Rectal smooth muscle tissue (tissue), 1 donor: ENCODE data around the gene ZFP57.
"Not testable (repeated sequence)": the region's sequence is repeated elsewhere in the genome, so short reads cannot be mapped to it uniquely, and the experiment has no call there.

Source experiments
- H3K27ac ChIP-seq: one replicate; pipeline ENCODE4 v1.7.0; 2013; ENCODE audit warnings: low read depth, low read length, inconsistent platforms
- H3K27me3 ChIP-seq: one replicate; pipeline ENCODE4 v1.7.0; 2013; ENCODE audit warnings: low read length; ENCODE audit not compliant: control insufficient read depth, insufficient read depth
- H3K36me3 ChIP-seq: one replicate; pipeline ENCODE4 v1.7.0; 2013; ENCODE audit warnings: low read length; ENCODE audit not compliant: control insufficient read depth, insufficient read depth
- H3K4me1 ChIP-seq: one replicate; pipeline ENCODE4 v1.7.0; 2013; ENCODE audit warnings: low read length; ENCODE audit not compliant: control insufficient read depth, insufficient read depth
- H3K4me3 ChIP-seq: one replicate; pipeline ENCODE4 v1.7.0; 2013; ENCODE audit warnings: low read length
- H3K9ac ChIP-seq: one replicate; pipeline ENCODE4 v1.7.0; 2013; ENCODE audit warnings: low read length

The ZFP57 gene

DNA sequence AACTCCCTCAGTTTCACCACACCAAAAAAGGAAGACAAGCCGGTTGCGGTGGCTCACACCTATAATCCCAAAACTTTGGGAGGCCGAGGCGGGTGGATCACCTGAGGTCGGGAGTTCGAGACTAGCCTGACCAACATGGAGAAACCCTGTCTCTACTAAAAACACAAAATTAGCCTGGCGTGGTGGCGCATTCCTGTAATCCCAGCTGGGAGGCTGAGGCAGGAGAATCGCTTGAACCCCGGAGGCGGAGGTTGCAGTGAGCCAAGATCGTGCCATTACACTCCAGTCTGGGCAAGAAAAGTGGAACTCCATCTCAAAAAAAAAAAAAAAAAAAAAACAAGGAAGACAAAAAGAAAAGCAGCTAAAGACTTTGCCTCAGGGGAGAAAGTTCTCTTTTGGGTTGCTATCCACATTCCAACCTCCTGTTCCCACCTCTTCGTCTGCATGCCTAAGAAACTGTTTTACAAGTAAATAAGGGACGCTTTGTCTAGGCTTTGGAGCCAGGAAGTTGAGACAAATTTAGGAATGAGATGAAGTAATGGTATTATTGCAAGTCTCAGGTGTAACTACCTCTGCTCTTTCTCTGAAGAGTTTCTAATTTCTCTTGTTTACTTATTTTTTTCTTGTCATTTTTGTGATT, 19.3 kb downstream of the ZFP57 start:
- not testable (repeated sequence) for H3K36me3 ChIP-seq, H3K27ac ChIP-seq, H3K9ac ChIP-seq, H3K4me3 ChIP-seq, H3K27me3 ChIP-seq, H3K4me1 ChIP-seq

GRCh38 chr6:29661071-29661470, 19.9 kb downstream of the ZFP57 start:
- Histone ChIP-seq H3K36me3 (no peaks in the 10 kb centered on the region), H3K4me3 (no peak overlapping the region), H3K27me3 (no peaks in the 10 kb centered on the region), H3K4me1 (no peaks in the 10 kb centered on the region), H3K9ac (no peak overlapping the region), H3K27ac (no peak overlapping the region)

- Histone ChIP-seq H3K9ac (no peak within 1 kb of the TSS), H3K27ac (no peak within 1 kb of the TSS), H3K4me1 (no peaks in the 10 kb centered on the region), H3K27me3 (no peaks in the 10 kb centered on the region), H3K36me3 (no peaks in the 10 kb centered on the region), H3K4me3 (no peak within 1 kb of the TSS)
Measured at GRCh38 chr6:29656798-29657197, 24.2 kb downstream of the ZFP57 start, which contains the start of gene MOG. Gene MOG, plus strand, starts transcription at chr6:29657092. Its CDS starts 118 bp downstream, at chr6:29657210.

DNA sequence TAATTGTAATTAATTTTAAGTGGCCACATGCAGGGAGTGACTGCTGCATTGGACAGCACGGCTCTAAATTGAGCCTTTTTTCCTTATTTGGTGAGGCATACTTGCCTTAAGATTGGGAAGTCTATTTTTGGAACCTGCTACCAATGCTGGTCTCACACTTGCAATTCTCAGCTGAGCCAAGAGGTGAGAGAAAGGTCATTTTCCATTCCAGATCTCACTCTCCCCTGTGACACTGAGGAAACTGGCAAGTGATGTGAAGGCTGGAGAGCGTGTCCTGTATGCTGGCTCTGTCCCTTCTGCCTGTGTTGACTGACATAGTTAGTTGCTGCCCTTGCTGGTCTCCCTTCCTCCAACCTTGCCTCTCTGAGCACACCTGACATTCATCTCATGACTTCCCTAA, 24.8 kb downstream of the ZFP57 start:
- Histone ChIP-seq H3K9ac (no peak overlapping the region), H3K27ac (no peak overlapping the region), H3K4me3 (no peak overlapping the region), H3K4me1 (no peaks in the 10 kb centered on the region), H3K36me3 (no peaks in the 10 kb centered on the region), H3K27me3 (no peaks in the 10 kb centered on the region)

DNA sequence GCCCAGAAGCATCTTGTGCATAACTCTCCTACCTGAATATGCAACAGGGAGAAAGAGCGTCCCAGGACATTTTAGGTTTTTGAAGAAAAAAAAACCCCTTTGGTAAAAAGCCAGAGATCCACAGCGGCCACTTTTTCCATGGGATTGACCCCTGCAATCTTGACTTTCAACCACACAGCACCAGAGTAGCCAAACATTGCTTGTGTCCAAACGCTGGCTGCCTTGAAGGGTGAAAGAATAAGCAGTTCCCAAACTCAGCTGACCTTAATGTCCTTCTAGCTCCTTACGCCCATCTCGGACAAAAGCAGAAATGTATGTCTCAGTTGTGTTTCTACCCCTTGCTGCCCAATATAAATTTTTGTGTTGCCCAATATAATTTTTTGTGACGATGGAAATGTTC, 25.3 kb downstream of the ZFP57 start:
- Histone ChIP-seq H3K4me1 (no peaks in the 10 kb centered on the region), H3K9ac (no peak overlapping the region), H3K4me3 (no peak overlapping the region), H3K27me3 (no peaks in the 10 kb centered on the region), H3K36me3 (no peaks in the 10 kb centered on the region), H3K27ac (no peak overlapping the region)

DNA sequence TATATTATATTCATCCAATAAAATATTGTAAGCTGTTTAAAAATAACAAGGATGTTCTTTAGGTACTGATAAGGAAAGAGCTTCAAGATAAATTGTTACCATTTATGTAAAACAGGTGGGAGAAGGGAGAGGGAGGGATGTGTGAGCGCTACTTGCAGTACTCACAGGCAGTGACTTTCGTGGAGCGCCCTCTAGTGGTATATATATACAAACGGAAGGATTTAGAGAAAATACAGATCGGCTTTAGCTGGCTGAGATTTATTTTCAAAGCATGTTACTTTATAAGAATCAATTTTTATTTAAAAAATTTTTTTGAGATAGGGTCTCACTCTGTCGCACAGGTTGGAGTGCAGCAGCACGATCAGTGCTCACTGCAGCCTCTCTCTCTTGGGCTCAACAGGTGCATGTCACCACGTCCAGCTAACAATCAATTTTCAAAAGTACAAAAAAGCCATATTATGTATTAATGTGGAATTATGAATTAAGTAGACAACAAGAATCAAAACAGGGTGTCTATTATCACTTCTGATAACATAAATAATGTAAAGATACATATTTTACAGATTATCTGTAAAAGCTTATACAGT, 27.4 kb downstream of the ZFP57 start:
- Histone ChIP-seq H3K4me1 (peaks cover 5% of the 10 kb centered on the region), H3K36me3 (no peaks in the 10 kb centered on the region), H3K4me3 (no peak overlapping the region), H3K9ac (no peak overlapping the region), H3K27me3 (no peaks in the 10 kb centered on the region), H3K27ac (no peak overlapping the region)

- Histone ChIP-seq H3K4me3 (no peak overlapping the region), H3K27ac (no peak overlapping the region), H3K27me3 (no peaks in the 10 kb centered on the region), H3K4me1 (peaks cover 5% of the 10 kb centered on the region), H3K36me3 (no peaks in the 10 kb centered on the region), H3K9ac (no peak overlapping the region)
Measured at GRCh38 chr6:29652198-29652584, 28.8 kb downstream of the ZFP57 start.

DNA sequence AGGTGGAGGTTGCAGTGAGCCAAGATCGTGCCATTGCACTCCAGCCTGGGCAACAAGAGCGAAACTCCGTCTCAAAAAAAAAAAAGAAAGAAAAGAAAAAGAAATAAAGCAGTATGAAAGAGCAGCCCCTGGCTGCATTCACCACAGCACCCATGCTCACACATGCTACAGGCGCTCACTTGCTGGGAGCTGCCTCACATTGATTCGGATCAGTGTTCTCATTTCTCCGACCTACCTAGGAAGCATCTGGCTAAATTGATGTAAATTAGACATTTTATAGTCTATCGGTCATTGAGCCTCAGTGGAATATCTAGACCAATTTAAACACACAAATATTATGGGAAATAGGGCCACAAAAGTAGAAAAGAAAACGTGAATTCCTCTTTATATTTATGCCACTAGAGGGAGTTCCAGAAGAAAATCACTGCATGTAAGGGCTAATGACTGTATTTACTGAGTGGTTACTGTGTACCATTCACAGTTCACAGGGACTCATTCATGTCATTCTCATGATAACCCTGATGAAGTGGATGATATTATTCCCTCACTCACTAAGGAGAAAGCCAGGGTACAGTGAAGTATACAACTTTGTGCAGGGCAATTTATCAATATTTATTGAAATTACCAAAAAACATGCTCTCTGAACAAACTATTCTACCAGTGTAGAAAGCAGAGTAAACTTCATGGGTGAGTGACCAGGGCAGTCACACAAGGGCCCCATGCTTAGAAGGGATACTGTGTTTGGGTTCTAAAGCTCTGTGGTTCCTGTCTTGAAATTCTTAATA, 29.3 kb downstream of the ZFP57 start:
- no peak overlapping the region for H3K9ac ChIP-seq
- H3K36me3 ChIP-seq = no peaks in the 10 kb centered on the region
- H3K27ac ChIP-seq = no peak overlapping the region
- H3K27me3 ChIP-seq = no peaks in the 10 kb centered on the region
- H3K4me3 ChIP-seq = no peak overlapping the region
- peaks cover 5% of the 10 kb centered on the region for H3K4me1 ChIP-seq

DNA sequence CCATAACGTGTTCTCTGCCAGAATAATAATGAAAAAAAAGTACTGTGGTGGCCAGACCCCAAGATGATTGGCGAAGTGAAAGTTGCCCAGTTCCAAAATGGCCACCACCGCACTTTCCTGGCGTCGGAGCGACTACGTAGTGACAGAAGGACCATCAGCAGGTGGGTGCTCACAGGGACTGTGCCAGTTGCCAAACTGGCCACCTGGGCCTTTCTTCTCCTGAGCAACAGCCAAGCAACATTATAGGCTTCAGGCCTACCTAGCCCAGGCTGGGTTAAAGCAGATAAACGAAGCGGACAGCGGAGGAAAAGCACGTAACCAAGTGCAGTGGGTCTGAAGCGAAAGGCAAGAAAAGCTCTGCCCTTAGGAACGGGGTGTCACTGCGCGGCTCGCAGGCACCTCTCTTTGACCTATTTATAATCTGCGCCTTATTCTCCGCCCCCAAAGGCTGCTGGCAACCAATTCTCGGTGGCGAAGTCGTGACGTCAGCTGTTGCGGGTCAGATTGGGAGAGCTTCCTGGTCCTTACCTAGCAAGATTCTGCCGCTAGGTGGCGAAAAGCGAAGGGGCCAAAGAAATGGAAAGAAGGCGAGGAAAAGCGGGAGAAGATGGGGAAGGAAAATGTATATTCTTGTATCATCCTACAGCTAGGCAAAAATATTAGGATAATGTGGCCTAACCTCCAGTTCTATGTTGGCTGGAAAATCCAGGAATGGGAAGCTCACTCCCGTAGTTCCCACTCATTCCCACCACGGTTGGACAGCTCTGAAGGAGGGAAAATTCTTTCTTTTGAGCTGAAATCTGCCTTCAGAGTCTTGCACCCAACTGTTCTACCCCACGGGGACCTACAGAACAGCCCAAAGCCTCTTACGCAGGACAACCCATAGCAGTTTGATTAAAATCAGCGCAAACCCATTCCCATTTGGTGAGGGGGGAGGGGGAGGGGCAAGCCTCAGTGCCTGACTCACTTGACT, 31.0 kb downstream of the ZFP57 start:
- peaks cover 5% of the 10 kb centered on the region for H3K4me1 ChIP-seq
- no peaks in the 10 kb centered on the region for H3K36me3 ChIP-seq
- peak overlapping the region; percentile 99 for H3K27ac ChIP-seq
- no peaks in the 10 kb centered on the region for H3K27me3 ChIP-seq
- H3K9ac ChIP-seq = peak overlapping the region; percentile 96
- peak overlapping the region; percentile 96 for H3K4me3 ChIP-seq

- Histone ChIP-seq H3K4me1 (peaks cover 5% of the 10 kb centered on the region), H3K36me3 (no peaks in the 10 kb centered on the region), H3K27me3 (no peaks in the 10 kb centered on the region), H3K4me3 (no peak overlapping the region), H3K9ac (no peak overlapping the region), H3K27ac (no peak overlapping the region)
Measured at GRCh38 chr6:29647927-29648642, 32.9 kb downstream of the ZFP57 start.

DNA sequence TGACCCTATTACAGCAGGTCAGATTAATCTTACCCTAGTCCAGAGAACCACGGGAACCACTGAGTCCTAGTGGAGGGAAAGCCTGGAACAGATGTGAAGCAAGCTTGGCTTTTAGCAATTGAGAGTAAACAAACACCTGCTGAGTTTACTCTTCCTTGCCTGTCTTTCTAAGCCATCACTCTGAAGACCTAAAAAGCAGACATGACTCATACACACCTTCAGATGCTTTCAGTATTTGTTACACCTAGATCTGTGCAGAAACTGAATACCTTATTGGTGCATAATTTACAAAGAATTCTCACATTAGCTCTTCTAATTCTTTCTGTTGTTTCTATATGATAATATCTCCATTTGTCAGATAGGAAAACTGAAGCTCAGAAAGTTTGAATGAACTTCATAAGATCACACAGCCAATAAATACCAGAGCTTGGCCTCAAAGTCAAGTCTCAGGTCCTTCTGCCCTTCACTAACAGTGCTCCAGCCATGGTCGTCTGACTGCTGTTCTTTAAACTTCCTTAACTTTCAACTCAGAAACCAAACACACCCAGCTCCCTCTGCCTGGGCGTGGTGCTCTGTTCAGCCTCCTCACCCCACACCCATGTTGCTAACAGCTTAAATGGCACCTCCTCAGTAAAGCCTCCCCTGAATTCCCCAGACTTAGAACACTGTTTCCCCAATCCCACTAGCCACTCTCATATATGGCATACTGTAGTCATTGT, 39.4 kb downstream of the ZFP57 start:
- no peak overlapping the region for H3K4me3 ChIP-seq
- no peak overlapping the region for H3K9ac ChIP-seq
- no peaks in the 10 kb centered on the region for H3K4me1 ChIP-seq
- H3K36me3 ChIP-seq = no peaks in the 10 kb centered on the region
- H3K27me3 ChIP-seq = no peaks in the 10 kb centered on the region
- H3K27ac ChIP-seq = no peak overlapping the region
